Epithelial cell of esophagus (primary cell): ENCODE data around the gene PPP1R1B.

Source experiments
- DNase-seq: peaks from one replicate; pipeline ENCODE4 v3.0.0; 2010; ENCODE audit warnings: low read depth
- H3K4me3 ChIP-seq: 2 replicates; pipeline ENCODE4 v1.5.1; 2011; ENCODE audit warnings: mild to moderate bottlenecking, low read length, control low read depth
- CTCF ChIP-seq: IDR thresholded peaks from 2 replicates; pipeline ENCODE4 v1.5.1; 2011; ENCODE audit warnings: low read depth, mild to moderate bottlenecking, low read length, control low read depth, inconsistent platforms; ENCODE audit not compliant: insufficient read depth; ENCODE audit errors: missing control alignments

PPP1R1B gene

DNA sequence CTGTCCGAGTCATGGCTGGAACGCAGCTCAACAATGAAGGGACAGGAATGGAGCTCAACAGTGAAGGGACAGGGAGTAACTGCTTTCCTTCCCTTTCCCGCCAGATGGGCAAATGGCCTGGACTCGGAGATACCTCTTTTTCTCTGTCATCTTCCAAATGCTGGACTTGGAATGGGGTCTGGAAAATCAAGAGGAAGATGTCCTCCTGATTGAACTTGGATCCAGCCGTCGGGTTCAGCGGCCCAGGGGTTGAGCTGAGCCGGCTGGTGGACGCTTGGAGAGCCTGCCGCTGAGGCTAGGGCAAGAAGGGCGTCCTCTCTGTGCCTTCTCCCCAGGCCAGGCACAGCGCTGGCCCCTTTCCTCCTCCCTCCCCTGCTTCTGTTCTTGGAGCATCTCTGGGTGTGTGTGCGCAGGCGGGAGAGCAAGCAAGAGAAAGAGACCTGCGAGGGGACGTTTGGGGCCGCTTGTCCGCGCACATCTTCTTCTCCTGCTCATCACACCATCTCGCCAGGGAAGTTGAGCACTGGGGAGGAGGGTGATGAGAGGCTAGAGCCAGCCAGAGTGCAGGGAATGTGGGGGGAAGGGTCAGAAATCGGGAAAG, 25.7 kb upstream of the PPP1R1B start:
- no peak for DNase-seq
- no peak for TF ChIP-seq CTCF
- H3K4me3 ChIP-seq: no peak overlapping the region

GRCh38 chr17:39601758-39602532, 24.8 kb upstream of the PPP1R1B start:
- TF ChIP-seq CTCF: no peak
- no peak for DNase-seq

GRCh38 chr17:39602533-39603303, 24.0 kb upstream of the PPP1R1B start:
- TF ChIP-seq CTCF: no peak
- DNase-seq: no peak
- H3K4me3 ChIP-seq: no peak overlapping the region

More at GRCh38 chr17:39601758-39602532, 24.8 kb upstream of the PPP1R1B start:
- H3K4me3 ChIP-seq: no peak overlapping the region

GRCh38 chr17:39603304-39604016, 23.3 kb upstream of the PPP1R1B start:
- no peak for TF ChIP-seq CTCF
- peak overlapping the region; percentile 5 for H3K4me3 ChIP-seq
- DNase-seq: peak; percentile 67

DNA sequence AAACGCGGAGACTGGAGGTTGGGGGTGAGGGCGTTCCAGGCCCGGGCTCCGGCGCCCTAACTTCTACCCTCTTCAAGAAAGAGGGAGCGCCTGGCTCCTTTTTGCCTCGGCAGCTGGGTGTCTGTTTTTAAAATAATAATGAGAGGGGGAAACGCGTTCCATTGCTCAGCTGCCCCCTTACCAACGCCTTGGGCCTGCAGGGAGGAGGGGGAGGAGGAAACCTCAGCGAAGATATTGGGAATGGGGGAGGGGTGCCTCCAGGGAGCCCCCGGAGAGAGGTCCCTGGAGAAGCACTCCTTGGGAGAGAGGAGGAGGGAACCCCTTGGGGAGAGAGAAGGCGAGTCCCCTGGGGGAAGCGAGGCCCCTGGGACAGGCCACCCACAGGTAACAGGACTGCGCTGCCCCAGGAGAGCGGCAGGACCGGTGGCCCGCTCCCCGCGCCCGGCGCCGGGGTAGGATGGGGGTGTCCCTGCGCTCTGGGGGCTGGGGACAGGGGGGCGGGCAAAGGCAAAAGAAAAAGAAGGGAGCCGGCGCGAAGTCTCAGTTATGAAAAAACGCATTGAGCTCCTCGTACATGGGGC, 21.8 kb upstream of the PPP1R1B start:
- no peak overlapping the region for H3K4me3 ChIP-seq
- no peak for TF ChIP-seq CTCF
- no peak for DNase-seq
